ENCODE results near the gene ASIC5.
"Not testable (repeated sequence)": the region's sequence is repeated elsewhere in the genome, so short reads cannot be mapped to it uniquely, and the experiment has no call there.

The ASIC5 gene

GRCh38 chr4:155799116-155799793, 66.8 kb downstream of the ASIC5 start:
- no peak for DNase-seq

- not testable (repeated sequence) for DNase-seq
Measured at GRCh38 chr4:155797581-155797980, 68.5 kb downstream of the ASIC5 start.

DNA sequence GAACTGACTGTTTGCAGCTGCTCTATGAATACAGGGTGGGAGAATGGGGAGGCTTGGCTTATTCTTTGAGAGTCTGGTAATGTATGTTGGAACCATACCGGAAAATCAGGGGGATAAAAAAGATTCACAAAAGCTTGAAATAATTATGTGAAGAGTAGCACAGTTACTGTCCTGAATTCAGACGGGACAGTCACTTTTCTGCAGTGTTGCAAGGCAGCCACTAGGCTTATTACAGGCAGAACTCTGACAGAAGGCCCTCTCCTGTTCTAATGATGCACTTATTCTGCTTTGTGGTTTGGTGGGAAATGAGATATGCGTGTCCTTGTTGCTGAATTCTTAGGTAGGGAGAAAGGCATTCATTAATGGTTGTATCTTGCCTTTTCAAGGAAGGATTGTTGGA, 70.1 kb downstream of the ASIC5 start:
- DNase-seq: no peak

DNA sequence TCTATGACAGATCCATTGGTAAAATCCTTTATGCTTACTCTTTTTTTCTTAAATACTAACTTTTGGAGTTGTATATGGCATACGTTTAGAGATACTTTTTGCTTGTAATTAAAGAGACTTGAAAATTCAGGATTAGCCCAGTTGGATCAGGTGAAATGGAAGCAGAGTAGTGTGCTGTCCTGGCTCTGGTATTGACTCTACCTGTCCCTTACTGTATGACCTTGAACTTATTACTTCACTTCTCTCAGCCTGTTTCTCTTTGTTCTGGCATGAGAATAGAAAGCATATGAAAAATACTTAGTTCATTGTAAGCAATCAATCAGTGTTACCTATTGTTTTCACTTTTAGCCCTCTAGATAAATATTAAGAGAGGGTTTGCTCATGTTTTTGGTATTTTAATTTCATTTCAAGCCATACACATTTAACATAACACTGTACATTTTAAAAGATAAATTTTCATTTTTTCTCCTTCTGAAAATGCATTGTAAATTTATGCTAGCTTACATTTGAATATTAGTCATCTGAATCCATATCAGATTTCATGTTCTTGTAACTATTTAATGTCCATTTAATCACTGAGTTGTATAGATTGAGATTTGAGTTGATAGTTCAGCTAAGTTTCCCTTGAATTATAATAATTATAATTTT, 71.4 kb downstream of the ASIC5 start:
- DNase-seq: no peak

DNA sequence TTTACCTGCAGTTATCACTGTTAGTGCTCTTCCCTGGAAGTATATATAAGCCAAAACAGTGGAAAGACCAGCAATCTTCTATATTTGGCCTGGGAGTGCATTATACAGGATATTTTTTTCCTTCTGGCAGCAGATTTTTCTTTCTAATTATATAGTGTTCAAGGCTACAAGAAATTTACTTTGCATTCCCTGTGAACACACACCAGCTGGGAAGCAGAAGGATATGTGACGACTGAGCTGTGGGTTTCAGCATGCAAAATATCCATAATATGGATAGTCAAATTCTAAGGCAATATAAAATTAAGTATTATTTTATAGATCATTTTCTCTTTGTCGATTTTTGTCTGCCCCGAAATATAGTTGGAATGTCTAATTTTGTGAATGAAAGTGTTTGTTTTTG, 76.1 kb downstream of the ASIC5 start:
- no peak for DNase-seq

DNA sequence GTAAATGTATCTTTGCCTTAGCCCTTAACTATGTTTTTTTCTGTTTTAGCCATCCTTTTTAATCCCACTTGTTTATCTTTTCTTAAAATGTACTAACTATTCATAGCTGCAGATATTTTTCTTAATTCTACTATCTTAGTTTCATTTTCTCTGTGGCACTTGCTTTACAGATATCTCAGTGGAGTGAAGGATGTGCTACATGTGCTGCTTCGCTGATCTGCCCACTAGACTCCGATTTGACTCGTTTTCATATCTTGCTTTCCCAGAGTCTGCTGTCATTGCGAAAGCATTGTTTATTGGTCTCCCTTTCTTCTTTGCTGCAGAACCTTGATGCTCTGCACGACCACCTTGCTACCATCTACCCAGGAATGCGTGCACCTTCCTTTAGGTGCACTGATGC, 76.7 kb downstream of the ASIC5 start:
- DNase-seq: no peak

DNA sequence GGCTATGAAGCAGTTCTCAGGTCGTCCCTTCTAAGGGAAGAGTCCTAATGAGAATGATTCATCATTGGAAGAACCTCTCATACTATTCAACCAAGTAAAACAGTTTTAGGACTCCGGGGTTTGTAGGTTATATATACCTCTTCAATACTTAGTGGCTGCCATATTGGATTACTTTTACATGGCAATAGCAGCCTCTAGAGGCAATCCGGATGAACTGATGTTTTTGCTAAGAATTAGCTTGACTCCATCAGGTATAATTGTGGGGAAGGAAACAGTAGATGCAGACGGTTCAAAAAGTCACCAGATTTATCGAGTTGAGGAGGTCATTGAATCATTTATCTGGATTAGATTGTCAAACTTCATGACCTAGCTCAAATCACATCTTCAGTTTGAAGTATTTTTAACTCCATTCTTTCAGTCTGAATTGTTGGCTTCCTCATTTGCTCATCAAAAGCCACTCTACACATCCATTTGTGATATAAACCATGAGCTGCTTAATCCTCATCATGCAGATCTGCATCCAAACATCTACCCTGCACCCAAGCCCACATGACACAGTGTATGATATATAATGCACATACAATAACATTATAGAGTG, 78.9 kb downstream of the ASIC5 start:
- peak; percentile 69 for DNase-seq

- DNase-seq: peak; percentile 58
Measured at GRCh38 chr4:155785828-155786227, 80.2 kb downstream of the ASIC5 start.

DNA sequence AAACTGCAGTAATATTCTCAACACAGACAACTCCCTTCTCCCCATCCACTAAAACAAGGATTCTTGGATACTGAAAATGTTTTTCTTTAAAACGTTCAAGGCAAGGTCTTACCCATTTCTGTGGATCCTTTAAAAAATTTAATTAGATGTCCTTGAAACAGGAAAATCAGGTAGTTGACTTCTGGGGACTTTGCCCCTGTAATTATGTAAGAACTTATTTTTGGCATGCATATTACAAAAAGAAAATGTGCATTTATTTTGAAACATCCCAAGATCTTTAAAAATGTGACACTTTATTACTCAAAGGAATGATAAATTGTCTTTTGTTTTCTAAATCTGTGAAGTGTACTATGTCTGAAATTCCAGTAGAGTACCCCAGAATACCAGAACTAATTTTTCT, 81.4 kb downstream of the ASIC5 start:
- DNase-seq: no peak

- DNase-seq: no peak
Measured at GRCh38 chr4:155781249-155781831, 84.7 kb downstream of the ASIC5 start.

DNA sequence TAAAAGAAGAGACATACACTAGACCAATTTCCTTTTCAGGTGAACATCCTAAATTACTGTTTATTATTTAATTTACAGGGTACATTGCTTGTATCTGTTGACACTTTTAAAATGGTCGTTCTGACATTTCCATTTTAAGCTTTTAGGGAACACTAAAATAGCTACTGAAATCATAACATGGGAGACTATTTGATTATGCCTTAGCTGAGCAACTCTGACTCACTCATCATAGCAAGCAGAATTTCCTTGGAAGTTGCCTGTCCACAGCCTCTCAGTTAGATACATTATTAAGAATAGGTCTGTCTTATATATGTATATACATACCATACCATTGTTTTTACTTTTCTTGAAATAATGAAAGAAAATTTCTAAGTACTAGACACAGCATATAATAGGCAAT, 85.3 kb downstream of the ASIC5 start:
- no peak for DNase-seq
